Mucosa of stomach (tissue), 1 donor: ENCODE results near the gene IWS1.
"Not testable (repeated sequence)": the region's sequence is repeated elsewhere in the genome, so short reads cannot be mapped to it uniquely, and the experiment has no call there.

ENCODE experiments used
- H3K27me3 ChIP-seq: one replicate; pipeline ENCODE4 v1.7.0; 2013; ENCODE audit warnings: mild to moderate bottlenecking, low read length; ENCODE audit not compliant: control insufficient read depth, insufficient read depth
- H3K36me3 ChIP-seq: one replicate; pipeline ENCODE4 v1.7.0; 2013; ENCODE audit warnings: low read length; ENCODE audit not compliant: control insufficient read depth, insufficient read depth
- H3K4me1 ChIP-seq: one replicate; pipeline ENCODE4 v1.7.0; 2013; ENCODE audit warnings: mild to moderate bottlenecking, low read length; ENCODE audit not compliant: control insufficient read depth, insufficient read depth
- H3K4me3 ChIP-seq: one replicate; pipeline ENCODE4 v1.7.0; 2013; ENCODE audit warnings: low read length
- H3K9ac ChIP-seq: one replicate; pipeline ENCODE4 v1.7.0; 2013; ENCODE audit warnings: mild to moderate bottlenecking, low read length, moderate library complexity
- H3K9me3 ChIP-seq: one replicate; pipeline ENCODE4 v1.7.0; 2013; ENCODE audit warnings: mild to moderate bottlenecking, low read length, moderate library complexity; ENCODE audit not compliant: control insufficient read depth
- donor health status: Pancreatic carcinoma.

Gene IWS1

DNA sequence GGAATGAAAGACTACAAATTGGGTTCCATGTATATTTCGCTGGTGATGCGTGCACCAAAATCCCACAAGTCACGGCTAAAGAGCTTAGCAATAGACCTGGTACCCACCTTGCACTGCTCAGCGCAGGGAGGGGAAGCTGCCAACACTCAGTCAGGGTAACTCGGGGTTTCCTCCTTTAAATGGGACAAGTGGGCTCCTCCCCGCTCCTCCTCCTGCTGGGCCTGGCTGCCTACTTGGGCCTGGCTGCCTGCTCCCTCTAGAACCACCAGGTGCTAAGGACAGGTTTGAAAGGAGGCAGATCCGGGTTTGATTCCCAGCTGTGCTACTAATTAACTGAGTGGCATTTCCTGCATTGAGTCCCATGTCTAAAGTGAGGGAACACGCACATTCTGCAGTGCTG is 32.6 kb upstream of the IWS1 start:
- H3K4me1 ChIP-seq = no peaks in the 10 kb centered on the region
- no peak overlapping the region for H3K9ac ChIP-seq
- H3K27me3 ChIP-seq = no peaks in the 10 kb centered on the region
- no peaks in the 10 kb centered on the region for H3K9me3 ChIP-seq
- no peak overlapping the region for H3K4me3 ChIP-seq
- H3K36me3 ChIP-seq = no peaks in the 10 kb centered on the region

DNA sequence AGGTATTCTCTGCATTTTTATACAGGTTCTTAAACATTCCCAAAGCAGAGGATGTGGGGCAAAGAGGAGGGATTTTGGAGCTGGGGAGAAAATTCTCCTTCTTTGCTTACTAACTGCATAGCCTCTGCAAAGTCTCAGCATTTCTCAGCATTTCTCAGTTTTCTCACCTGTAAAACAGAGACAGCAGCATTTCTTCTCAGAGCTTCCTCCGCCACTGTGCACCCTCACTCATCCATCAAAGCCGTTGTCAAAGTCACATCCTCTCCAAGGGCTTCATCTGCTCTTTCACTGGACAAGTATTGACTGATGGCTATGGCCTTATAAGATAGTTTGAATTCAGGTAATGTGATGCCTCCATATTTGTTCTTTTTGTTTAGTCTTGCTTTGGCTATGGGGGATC is 26.6 kb upstream of the IWS1 start:
- Histone ChIP-seq H3K27me3 (no peaks in the 10 kb centered on the region), H3K9me3 (no peaks in the 10 kb centered on the region), H3K36me3 (no peaks in the 10 kb centered on the region), H3K9ac (no peak overlapping the region), H3K4me3 (no peak overlapping the region), H3K4me1 (no peaks in the 10 kb centered on the region)

DNA sequence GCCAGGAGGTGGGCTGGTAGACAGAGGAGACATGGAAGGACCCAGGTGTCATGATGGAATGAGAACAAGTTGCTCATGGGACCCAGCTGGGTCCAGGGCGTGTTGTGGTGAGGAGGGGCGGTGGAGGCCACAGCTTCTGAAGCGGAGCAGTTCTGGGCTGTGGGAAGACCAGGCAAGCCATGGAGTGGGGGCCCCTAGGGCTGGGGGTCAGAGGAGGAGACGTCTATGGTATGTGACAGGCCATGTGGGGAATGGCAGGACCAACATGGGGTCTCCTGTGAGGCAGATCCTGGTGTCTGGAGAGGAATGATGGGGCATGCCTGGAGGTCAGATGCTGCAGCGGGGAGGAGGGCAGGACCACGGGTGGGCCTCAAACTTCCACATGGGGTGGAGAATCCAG is 26.0 kb upstream of the IWS1 start:
- no peaks in the 10 kb centered on the region for H3K36me3 ChIP-seq
- H3K4me3 ChIP-seq = no peak overlapping the region
- H3K9ac ChIP-seq = no peak overlapping the region
- no peaks in the 10 kb centered on the region for H3K27me3 ChIP-seq
- no peaks in the 10 kb centered on the region for H3K9me3 ChIP-seq
- H3K4me1 ChIP-seq = no peaks in the 10 kb centered on the region

DNA sequence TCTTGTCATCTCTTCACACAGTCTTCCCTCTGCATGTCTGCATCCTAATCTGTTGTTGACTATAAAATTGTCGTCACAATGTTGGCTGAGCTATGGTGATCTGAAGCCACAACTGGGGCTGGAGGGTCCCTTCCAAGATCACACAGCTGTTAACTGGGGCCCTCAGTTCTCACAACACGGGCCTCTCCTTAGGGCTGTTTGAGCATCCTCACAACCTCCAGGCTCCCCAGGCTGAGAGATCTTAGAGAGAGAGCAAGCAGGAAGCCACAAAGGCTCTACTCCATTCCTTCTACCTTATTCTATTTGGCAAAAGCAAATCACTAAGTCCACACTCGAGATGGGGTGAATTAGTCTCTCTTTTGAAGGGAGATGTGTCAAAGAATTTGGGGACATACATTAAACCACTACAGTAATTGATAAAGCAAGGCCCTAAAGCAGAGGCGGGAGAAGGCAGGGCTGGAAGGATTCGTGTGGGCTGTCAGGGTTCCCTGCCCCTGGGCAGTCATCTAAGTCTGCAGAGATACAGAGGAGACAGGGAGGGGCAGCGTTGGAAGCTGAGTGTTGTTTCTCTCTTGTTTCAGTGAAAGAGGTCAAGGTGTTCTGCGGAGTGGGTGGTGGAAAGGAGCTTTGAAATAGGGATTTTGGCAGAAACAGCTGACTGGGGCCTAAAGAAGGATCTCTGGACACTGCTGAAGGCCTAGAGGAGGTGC is 25.1 kb upstream of the IWS1 start:
- Histone ChIP-seq H3K4me1 (no peaks in the 10 kb centered on the region), H3K36me3 (no peaks in the 10 kb centered on the region), H3K9me3 (no peaks in the 10 kb centered on the region), H3K4me3 (no peak overlapping the region), H3K27me3 (no peaks in the 10 kb centered on the region), H3K9ac (no peak overlapping the region)

DNA sequence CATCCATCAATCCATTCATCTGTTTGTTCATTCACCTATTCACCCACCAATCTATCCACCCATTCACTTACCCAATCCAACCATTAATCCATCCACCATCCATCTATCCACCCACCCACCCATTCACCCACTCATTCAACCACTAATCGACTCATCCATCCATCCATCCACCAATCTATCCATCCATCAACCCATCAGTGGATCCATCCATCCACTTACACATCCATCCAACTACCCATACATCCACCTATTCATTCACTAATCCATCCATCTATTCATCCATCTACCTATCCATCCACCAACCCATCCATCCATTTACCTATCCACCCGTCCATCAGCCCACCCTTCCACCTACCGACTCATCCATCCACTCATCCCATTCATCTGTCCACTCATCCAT is 20.5 kb upstream of the IWS1 start:
- Histone ChIP-seq H3K36me3 (no peaks in the 10 kb centered on the region), H3K9me3 (no peaks in the 10 kb centered on the region), H3K4me1 (no peaks in the 10 kb centered on the region), H3K4me3 (no peak overlapping the region), H3K27me3 (no peaks in the 10 kb centered on the region), H3K9ac (no peak overlapping the region)

DNA sequence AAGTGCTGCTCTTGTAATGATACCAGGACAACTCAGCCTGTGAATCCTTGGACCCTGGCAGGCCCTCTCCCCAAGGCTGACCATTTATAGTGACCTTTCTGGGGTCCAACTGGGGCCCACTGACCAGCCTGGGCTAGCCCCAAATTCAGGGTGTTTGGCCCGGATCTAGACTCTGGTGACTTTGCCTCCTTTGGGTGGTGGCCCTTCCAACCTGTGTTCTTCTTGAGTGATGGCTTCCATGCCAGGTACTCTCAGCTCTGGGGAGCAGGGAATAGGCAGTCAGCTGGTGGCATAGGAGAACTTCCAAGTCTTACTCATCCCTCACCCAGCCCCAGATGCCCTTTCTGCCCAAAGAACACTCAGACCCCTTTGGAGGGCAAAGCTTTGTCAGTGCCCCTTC is 19.5 kb upstream of the IWS1 start:
- Histone ChIP-seq H3K9me3 (no peaks in the 10 kb centered on the region), H3K4me1 (no peaks in the 10 kb centered on the region), H3K27me3 (no peaks in the 10 kb centered on the region), H3K36me3 (no peaks in the 10 kb centered on the region), H3K9ac (no peak overlapping the region), H3K4me3 (no peak overlapping the region)

DNA sequence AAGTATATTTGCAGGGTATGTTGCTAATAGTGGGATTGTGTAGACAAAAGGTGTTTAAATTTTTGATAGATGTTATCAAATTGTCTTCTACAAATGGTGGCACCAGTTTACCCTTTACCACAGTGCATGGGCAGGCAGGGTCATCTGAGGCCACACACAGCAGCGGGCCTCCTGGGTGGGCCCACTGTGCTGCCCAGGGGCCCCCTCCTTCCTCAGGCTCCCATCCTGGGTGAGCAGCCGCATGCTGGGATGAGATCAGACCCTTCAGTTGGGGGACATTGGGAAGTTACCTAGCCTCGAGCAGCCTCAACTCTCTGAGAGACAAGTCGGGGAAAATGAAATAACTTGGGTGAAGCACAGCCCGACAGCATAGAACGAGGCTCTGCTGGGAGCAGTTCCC is 18.9 kb upstream of the IWS1 start:
- Histone ChIP-seq H3K9ac (no peak overlapping the region), H3K9me3 (no peaks in the 10 kb centered on the region), H3K4me3 (no peak overlapping the region), H3K27me3 (no peaks in the 10 kb centered on the region), H3K36me3 (no peaks in the 10 kb centered on the region), H3K4me1 (no peaks in the 10 kb centered on the region)

DNA sequence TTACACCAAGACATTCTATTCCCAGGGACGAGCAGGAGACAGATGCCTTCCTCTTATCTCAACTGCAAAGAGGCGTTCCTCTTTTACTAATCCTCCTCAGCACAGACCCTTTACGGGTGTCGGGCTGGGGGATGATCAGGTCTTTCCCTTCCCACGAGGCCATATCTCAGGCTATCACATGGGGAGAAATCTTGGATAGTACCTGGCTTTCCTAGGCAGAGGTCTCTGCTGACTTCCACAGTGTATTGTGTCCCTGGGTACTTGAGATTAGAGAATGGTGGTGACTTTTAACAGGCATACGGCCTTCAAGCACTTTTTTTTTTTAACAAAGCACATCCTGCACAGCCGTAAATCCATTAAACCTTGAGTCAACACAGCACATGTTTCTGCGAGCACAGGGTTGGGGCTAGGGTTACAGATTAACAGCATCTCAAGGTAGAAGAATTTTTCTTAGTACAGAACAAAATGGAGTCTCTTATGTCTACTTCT is 16.8 kb upstream of the IWS1 start:
- H3K36me3 ChIP-seq, H3K9me3 ChIP-seq, H3K27me3 ChIP-seq, H3K4me3 ChIP-seq, H3K4me1 ChIP-seq, H3K9ac ChIP-seq: not testable (repeated sequence)

DNA sequence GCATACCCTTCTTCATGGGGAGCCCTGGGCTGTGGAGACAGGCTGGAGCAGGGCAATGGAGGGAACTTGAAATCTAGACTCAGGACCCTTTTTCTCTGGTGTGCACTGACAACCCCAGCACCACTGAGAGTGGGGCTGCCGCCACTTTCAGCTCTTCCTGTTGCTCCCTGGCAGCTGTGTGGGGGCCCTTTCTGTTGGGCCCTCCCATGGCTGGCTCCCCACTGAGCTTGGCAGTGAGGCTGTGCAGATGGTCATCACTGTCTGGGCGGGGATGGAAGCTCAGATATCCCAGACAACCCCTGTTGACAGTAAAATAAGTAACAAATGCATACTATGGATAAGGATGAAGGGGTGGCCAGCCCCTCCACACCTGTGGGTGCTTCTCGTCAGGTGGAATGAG is 15.9 kb upstream of the IWS1 start:
- Histone ChIP-seq H3K9me3 (no peaks in the 10 kb centered on the region), H3K27me3 (no peaks in the 10 kb centered on the region), H3K4me1 (no peaks in the 10 kb centered on the region), H3K9ac (no peak overlapping the region), H3K36me3 (no peaks in the 10 kb centered on the region), H3K4me3 (no peak overlapping the region)

DNA sequence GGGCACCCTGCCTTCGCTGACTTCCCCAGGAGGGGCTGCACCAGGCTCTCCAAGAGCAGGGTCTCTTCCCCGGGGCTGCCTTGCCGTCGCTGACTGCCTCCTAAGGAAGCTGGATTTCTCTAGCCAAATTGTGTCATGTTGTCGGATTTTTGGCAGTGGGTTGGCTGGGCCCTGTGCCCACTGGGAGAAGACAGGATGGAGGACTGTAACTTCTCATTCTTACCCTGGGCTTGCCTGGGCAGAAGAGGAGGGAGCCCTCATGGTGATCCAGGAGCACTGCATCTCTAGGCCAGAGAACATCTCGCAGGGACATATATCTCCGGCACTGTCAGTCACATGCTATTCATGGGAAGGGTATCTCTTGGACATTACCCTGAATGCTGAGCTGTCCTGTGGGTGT is 15.5 kb upstream of the IWS1 start:
- no peaks in the 10 kb centered on the region for H3K9me3 ChIP-seq
- no peaks in the 10 kb centered on the region for H3K36me3 ChIP-seq
- no peaks in the 10 kb centered on the region for H3K4me1 ChIP-seq
- no peaks in the 10 kb centered on the region for H3K27me3 ChIP-seq
- no peak overlapping the region for H3K4me3 ChIP-seq
- no peak overlapping the region for H3K9ac ChIP-seq

DNA sequence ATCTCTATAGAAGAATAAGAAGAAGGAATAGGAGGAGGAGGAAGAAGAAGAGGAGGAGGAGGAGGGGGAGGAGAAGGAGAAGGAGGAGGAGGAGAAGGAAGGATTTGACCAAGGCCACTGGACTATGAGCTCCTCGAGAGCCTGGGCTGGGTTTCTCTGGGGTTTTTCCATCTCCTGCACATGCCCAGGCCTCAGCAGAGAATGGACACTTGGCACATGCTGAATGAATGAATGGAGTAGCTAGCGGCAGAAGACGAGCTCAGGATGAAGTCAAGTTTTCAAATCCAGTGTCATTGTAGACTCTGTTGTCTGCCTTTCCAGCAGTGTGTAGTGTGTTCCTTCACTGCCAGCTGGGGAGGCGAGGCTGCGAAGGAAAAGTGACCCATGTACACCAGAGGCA is 11.4 kb upstream of the IWS1 start:
- Histone ChIP-seq H3K9me3 (no peaks in the 10 kb centered on the region), H3K36me3 (no peaks in the 10 kb centered on the region), H3K9ac (no peak overlapping the region), H3K4me3 (no peak overlapping the region), H3K27me3 (no peaks in the 10 kb centered on the region), H3K4me1 (no peaks in the 10 kb centered on the region)

DNA sequence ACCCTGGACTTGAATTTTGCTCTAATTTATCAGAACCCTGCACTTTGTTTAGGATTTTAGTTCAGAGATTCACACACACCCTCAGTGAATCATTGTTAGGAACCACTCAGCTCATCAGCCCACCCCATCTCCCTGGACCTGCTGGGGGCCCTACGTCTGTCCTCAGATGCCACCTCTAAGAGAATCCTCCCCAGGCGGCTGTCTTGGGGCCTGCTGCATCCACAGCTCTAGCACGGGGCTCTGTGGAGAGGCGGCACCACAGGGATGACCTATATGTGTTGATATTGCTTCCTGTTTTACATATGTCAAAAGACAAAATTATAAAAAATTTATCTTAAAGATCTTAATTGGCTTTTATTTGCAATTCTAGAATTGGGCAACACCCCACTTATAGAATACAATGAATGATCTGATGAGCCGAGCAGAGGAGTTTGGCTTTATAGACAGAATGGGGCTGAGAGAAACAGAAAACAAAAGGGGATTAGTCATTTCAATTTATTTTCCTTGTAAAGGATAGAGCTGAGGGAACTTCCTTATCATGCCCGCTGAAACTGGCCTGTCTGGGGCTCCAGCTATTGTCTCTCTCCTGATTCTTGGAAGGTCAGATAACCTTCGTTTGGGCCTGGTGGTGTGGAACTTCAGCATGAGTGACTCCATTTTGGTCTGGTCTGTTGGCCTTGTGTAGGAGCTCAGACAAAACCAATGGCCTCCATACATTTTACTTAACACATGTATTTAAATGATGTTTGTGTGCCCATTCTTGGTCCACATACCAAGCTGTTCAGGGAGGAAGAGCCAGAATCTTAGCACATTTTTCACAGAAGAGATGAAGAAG is 10.6 kb upstream of the IWS1 start:
- Histone ChIP-seq H3K27me3 (no peaks in the 10 kb centered on the region), H3K9me3 (no peaks in the 10 kb centered on the region), H3K4me1 (no peaks in the 10 kb centered on the region), H3K4me3 (no peak overlapping the region), H3K36me3 (no peaks in the 10 kb centered on the region), H3K9ac (no peak overlapping the region)
